HL-60 (cell line): ENCODE data around the gene DENND4B.

Source experiments
- POLR2AphosphoS5 ChIP-seq: IDR thresholded peaks from 2 replicates; pipeline ENCODE4 v1.6.1; 2012; ENCODE audit warnings: low read depth
- TF ChIP-seq, protein P1 (sequence below): IDR thresholded peaks from one replicate; pipeline ENCODE4 v1.5.1; 2011; ENCODE audit warnings: low read length, control low read depth, inconsistent platforms; ENCODE audit not compliant: insufficient read depth

GRCh38 chr1:153978274-153978909 lies 31.9 kb upstream of the DENND4B start:
- TF ChIP-seq, protein P1, sequence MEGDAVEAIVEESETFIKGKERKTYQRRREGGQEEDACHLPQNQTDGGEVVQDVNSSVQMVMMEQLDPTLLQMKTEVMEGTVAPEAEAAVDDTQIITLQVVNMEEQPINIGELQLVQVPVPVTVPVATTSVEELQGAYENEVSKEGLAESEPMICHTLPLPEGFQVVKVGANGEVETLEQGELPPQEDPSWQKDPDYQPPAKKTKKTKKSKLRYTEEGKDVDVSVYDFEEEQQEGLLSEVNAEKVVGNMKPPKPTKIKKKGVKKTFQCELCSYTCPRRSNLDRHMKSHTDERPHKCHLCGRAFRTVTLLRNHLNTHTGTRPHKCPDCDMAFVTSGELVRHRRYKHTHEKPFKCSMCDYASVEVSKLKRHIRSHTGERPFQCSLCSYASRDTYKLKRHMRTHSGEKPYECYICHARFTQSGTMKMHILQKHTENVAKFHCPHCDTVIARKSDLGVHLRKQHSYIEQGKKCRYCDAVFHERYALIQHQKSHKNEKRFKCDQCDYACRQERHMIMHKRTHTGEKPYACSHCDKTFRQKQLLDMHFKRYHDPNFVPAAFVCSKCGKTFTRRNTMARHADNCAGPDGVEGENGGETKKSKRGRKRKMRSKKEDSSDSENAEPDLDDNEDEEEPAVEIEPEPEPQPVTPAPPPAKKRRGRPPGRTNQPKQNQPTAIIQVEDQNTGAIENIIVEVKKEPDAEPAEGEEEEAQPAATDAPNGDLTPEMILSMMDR: no peak
- TF ChIP-seq POLR2AphosphoS5: no peak
